CD8-positive, alpha-beta memory T cell (primary cell): ENCODE results near the gene SLC25A34. TPM values are rescaled to one million over a fixed set of nuclear protein-coding genes. Genes with fewer than 3 reads are reported as not detected.
A peak's percentile ranks its signal among the peaks of the same experiment; 100 is the strongest.

ENCODE experiments used
- CTCF ChIA-PET: fragments of 350-600 bp; sonication (Branson Sonifier 250); formaldehyde crosslinking; loops from one replicate; lab custom pipeline; 2021; ENCODE audit warnings: antibody characterized with exemption; lab: Charles Lee
- POLR2A ChIA-PET: fragments of 350-600 bp; sonication (Branson Sonifier 250); formaldehyde crosslinking; loops from one replicate; lab custom pipeline; 2021; ENCODE audit warnings: antibody characterized with exemption; lab: Charles Lee
- DNase-seq, 5 donors: peaks; one replicate each; pipeline versions ENCODE4 v3.0.0 to v3.0.0-alpha.2; 2020 to 2022; ENCODE audit warnings: mixed read lengths in 1 of 5
- H3K27ac ChIP-seq: one replicate; pipeline ENCODE4 v1.7.0; 2013; ENCODE audit warnings: low read depth, mild to moderate bottlenecking, low read length, moderate library complexity
- H3K27me3 ChIP-seq: 2 replicates; pipeline ENCODE4 v1.7.0; 2013; ENCODE audit warnings: low read length, mild to moderate bottlenecking; ENCODE audit not compliant: insufficient read depth, poor library complexity, severe bottlenecking
- H3K36me3 ChIP-seq: 2 replicates; pipeline ENCODE4 v1.7.0; 2013; ENCODE audit warnings: mild to moderate bottlenecking, low read length, moderate library complexity; ENCODE audit not compliant: insufficient read depth
- H3K4me1 ChIP-seq: 2 replicates; pipeline ENCODE4 v1.7.0; 2013; ENCODE audit warnings: mild to moderate bottlenecking, low read length, moderate library complexity; ENCODE audit not compliant: insufficient read depth
- H3K4me3 ChIP-seq: 2 replicates; pipeline ENCODE4 v1.7.0; 2013; ENCODE audit warnings: mild to moderate bottlenecking, low read length
- H3K9me3 ChIP-seq: 2 replicates; pipeline ENCODE4 v1.7.0; 2013; ENCODE audit warnings: mild to moderate bottlenecking, low read length
- H3K27ac Mint-ChIP-seq, 8 donors: one replicate each; pipeline ENCODE4 v1.8.0; 2020 to 2021; ENCODE audit warnings: mixed read lengths in 8 of 8, mild to moderate bottlenecking in 6 of 8, inconsistent platforms in 3 of 8, moderate library complexity in 3 of 8
- H3K27me3 Mint-ChIP-seq, 2 donors: one replicate each; pipeline ENCODE4 v1.8.0; 2020 to 2021; ENCODE audit warnings: mixed read lengths in 2 of 2, mild to moderate bottlenecking in 1 of 2, moderate library complexity in 1 of 2
- H3K36me3 Mint-ChIP-seq, 3 donors: one replicate each; pipeline ENCODE4 v1.8.0; 2020 to 2021; ENCODE audit warnings: mixed read lengths in 3 of 3, inconsistent platforms in 1 of 3, mild to moderate bottlenecking in 1 of 3
- H3K4me1 Mint-ChIP-seq, 3 donors: one replicate each; pipeline ENCODE4 v1.8.0; 2020 to 2021; ENCODE audit warnings: mixed read lengths in 3 of 3, inconsistent platforms in 1 of 3, mild to moderate bottlenecking in 1 of 3
- H3K4me3 Mint-ChIP-seq, 7 donors: one replicate each; pipeline ENCODE4 v1.8.0; 2020 to 2021; ENCODE audit warnings: mixed read lengths in 7 of 7, mild to moderate bottlenecking in 6 of 7, moderate library complexity in 4 of 7, inconsistent platforms in 2 of 7
- H3K9me3 Mint-ChIP-seq, 5 donors: one replicate each; pipeline ENCODE4 v1.8.0; 2020 to 2022; ENCODE audit warnings: mixed read lengths in 5 of 5, mild to moderate bottlenecking in 3 of 5, moderate library complexity in 2 of 5, inconsistent platforms in 1 of 5
- polyA plus RNA-seq: library from polyadenylated mRNA; unstranded; fragments of 300-500 nt; fragmentation: Illumina TruSeq; gene quantifications from one replicate; pipeline ENCODE4 v1.2.3, GENCODE V29; 2021
- total RNA-seq, 2 experiments: library from RNA; stranded (reverse); gene quantifications; one replicate each; pipeline ENCODE4 v1.2.3, GENCODE V29; 2021

The SLC25A34 gene
- total and polyA plus RNA-seq, 3 experiments from 2014 or later, result 0.15 to 0.94 (median 0.93) TPM

GRCh38 chr1:15706751-15707150, 29.3 kb upstream of the SLC25A34 start:
- Histone ChIP-seq H3K4me1 (no peaks in the 10 kb centered on the region), H3K36me3 (no peaks in the 10 kb centered on the region), H3K4me3 (no peak overlapping the region), H3K27me3 (no peaks in the 10 kb centered on the region), H3K9me3 (no peaks in the 10 kb centered on the region), H3K27ac (no peak overlapping the region)
- H3K9me3 Mint-ChIP-seq, result no peaks in the 10 kb centered on the region
- H3K27me3 Mint-ChIP-seq, result no peaks in the 10 kb centered on the region
- CTCF ChIA-PET, result no interaction called here
- DNase-seq, result no peak
- peak overlapping the region in 1 of 8 donors; percentile 1 for H3K27ac Mint-ChIP-seq
- POLR2A ChIA-PET, result no interaction called here
- peaks cover 0 to 23% (median 3%) of the 10 kb centered on the region in 3 donors for H3K36me3 Mint-ChIP-seq
- no peak overlapping the region for H3K4me3 Mint-ChIP-seq
- H3K4me1 Mint-ChIP-seq, result peaks cover 17 to 35% (median 20%) of the 10 kb centered on the region in 3 donors

- Mint-ChIP-seq H3K27ac (peak overlapping the region in 1 of 8 donors; percentile 29), H3K9me3 (no peaks in the 10 kb centered on the region), H3K4me1 (peaks cover 16 to 30% (median 18%) of the 10 kb centered on the region in 3 donors), H3K4me3 (no peak overlapping the region), H3K27me3 (no peaks in the 10 kb centered on the region), H3K36me3 (peaks cover 0 to 19% (median 3%) of the 10 kb centered on the region in 3 donors)
- DNase-seq, result no peak
- Histone ChIP-seq H3K27me3 (no peaks in the 10 kb centered on the region), H3K4me1 (no peaks in the 10 kb centered on the region), H3K9me3 (no peaks in the 10 kb centered on the region), H3K4me3 (no peak overlapping the region), H3K27ac (no peak overlapping the region), H3K36me3 (no peaks in the 10 kb centered on the region)
- POLR2A ChIA-PET, result no interaction called here
- CTCF ChIA-PET, result no interaction called here
These were observed 28.7 kb upstream of the SLC25A34 start for GRCh38 chr1:15707239-15707925.

- H3K27me3 Mint-ChIP-seq, result no peaks in the 10 kb centered on the region
- peaks cover 12 to 23% (median 14%) of the 10 kb centered on the region in 3 donors for H3K4me1 Mint-ChIP-seq
- H3K27ac ChIP-seq, result no peak overlapping the region
- H3K27me3 ChIP-seq, result no peaks in the 10 kb centered on the region
- H3K4me3 Mint-ChIP-seq, result no peak overlapping the region
- H3K9me3 ChIP-seq, result no peaks in the 10 kb centered on the region
- H3K4me1 ChIP-seq, result no peaks in the 10 kb centered on the region
- no peaks in the 10 kb centered on the region for H3K36me3 ChIP-seq
- H3K27ac Mint-ChIP-seq, result peak overlapping the region in 1 of 8 donors; percentile 59
- no peak overlapping the region for H3K4me3 ChIP-seq
- DNase-seq, result no peak
- H3K36me3 Mint-ChIP-seq, result peaks cover 0 to 19% (median 4%) of the 10 kb centered on the region in 3 donors
- no peaks in the 10 kb centered on the region for H3K9me3 Mint-ChIP-seq
- POLR2A ChIA-PET, result no interaction called here
- CTCF ChIA-PET, result interaction anchor here (1.7 kb wide), 1 partner anchor 12 kb away, joined by 6 read pairs; no protein-coding TSS in a partner anchor
These were observed 27.4 kb upstream of the SLC25A34 start for GRCh38 chr1:15708486-15709137.

- no peak overlapping the region for H3K27ac ChIP-seq
- no peaks in the 10 kb centered on the region for H3K36me3 ChIP-seq
- H3K27me3 ChIP-seq, result no peaks in the 10 kb centered on the region
- Mint-ChIP-seq H3K4me1 (peaks cover 6 to 18% (median 12%) of the 10 kb centered on the region in 3 donors), H3K4me3 (no peak overlapping the region), H3K27ac (no peak overlapping the region), H3K27me3 (no peaks in the 10 kb centered on the region), H3K36me3 (peaks cover 0 to 19% (median 4%) of the 10 kb centered on the region in 3 donors), H3K9me3 (no peaks in the 10 kb centered on the region)
- no peaks in the 10 kb centered on the region for H3K9me3 ChIP-seq
- DNase-seq, result no peak
- no peaks in the 10 kb centered on the region for H3K4me1 ChIP-seq
- POLR2A ChIA-PET, result no interaction called here
- no peak overlapping the region for H3K4me3 ChIP-seq
- CTCF ChIA-PET, result interaction anchor here (1.7 kb wide), 1 partner anchor 12 kb away, joined by 6 read pairs; no protein-coding TSS in a partner anchor
These were observed 26.8 kb upstream of the SLC25A34 start for GRCh38 chr1:15709226-15709625.

- no peaks in the 10 kb centered on the region for H3K9me3 ChIP-seq
- H3K4me3 ChIP-seq, result no peak overlapping the region
- no peak overlapping the region for H3K27ac ChIP-seq
- H3K4me3 Mint-ChIP-seq, result no peak overlapping the region
- H3K36me3 ChIP-seq, result peaks cover 7% of the 10 kb centered on the region
- no peaks in the 10 kb centered on the region for H3K27me3 Mint-ChIP-seq
- CTCF ChIA-PET, result interaction anchor here (1.5 kb wide), 1 partner anchor 25 kb away, joined by 4 read pairs; no protein-coding TSS in a partner anchor
- peaks cover 0 to 22% (median 2%) of the 10 kb centered on the region in 3 donors for H3K36me3 Mint-ChIP-seq
- no peaks in the 10 kb centered on the region for H3K27me3 ChIP-seq
- peaks cover 5 to 10% (median 6%) of the 10 kb centered on the region in 3 donors for H3K4me1 Mint-ChIP-seq
- peak overlapping the region in 1 of 8 donors; percentile 29 for H3K27ac Mint-ChIP-seq
- POLR2A ChIA-PET, result no interaction called here
- no peak for DNase-seq
- no peaks in the 10 kb centered on the region for H3K4me1 ChIP-seq
- no peaks in the 10 kb centered on the region for H3K9me3 Mint-ChIP-seq
These were observed 23.9 kb upstream of the SLC25A34 start for GRCh38 chr1:15712168-15712567.

GRCh38 chr1:15714406-15715136, 21.5 kb upstream of the SLC25A34 start:
- Histone ChIP-seq H3K27ac (no peak overlapping the region), H3K36me3 (peaks cover 21% of the 10 kb centered on the region), H3K4me3 (no peak overlapping the region), H3K27me3 (no peaks in the 10 kb centered on the region), H3K9me3 (no peaks in the 10 kb centered on the region), H3K4me1 (no peaks in the 10 kb centered on the region)
- Mint-ChIP-seq H3K27me3 (no peaks in the 10 kb centered on the region), H3K4me3 (no peak overlapping the region), H3K4me1 (peaks cover 5 to 9% (median 6%) of the 10 kb centered on the region in 3 donors), H3K36me3 (peaks cover 0 to 44% (median 6%) of the 10 kb centered on the region in 3 donors), H3K9me3 (no peaks in the 10 kb centered on the region), H3K27ac (peak overlapping the region in 6 of 8 donors; percentile 3 to 71 (median 37))
- DNase-seq, result no peak
- ChIA-PET CTCF (interaction anchor here (1.6 kb wide), 1 partner anchor 26 kb away, joined by 3 read pairs; no protein-coding TSS in a partner anchor), POLR2A (interaction anchor here (0.6 kb wide), 1 partner anchor 185 kb away, joined by 3 read pairs; no protein-coding TSS in a partner anchor)

GRCh38 chr1:15717418-15718125, 18.5 kb upstream of the SLC25A34 start:
- CTCF ChIA-PET, result no interaction called here
- Mint-ChIP-seq H3K27me3 (no peaks in the 10 kb centered on the region), H3K4me1 (peaks cover 4 to 5% (median 5%) of the 10 kb centered on the region in 3 donors)

More at GRCh38 chr1:15717418-15718125, 18.5 kb upstream of the SLC25A34 start:
- no peaks in the 10 kb centered on the region for H3K27me3 ChIP-seq
- H3K9me3 ChIP-seq, result no peaks in the 10 kb centered on the region
- H3K36me3 ChIP-seq, result peaks cover 26% of the 10 kb centered on the region
- H3K27ac ChIP-seq, result no peak overlapping the region
- no peaks in the 10 kb centered on the region for H3K4me1 ChIP-seq
- H3K27ac Mint-ChIP-seq, result peak overlapping the region in 1 of 8 donors; percentile 29
- no peak for DNase-seq
- H3K36me3 Mint-ChIP-seq, result peaks cover 0 to 64% (median 10%) of the 10 kb centered on the region in 3 donors
- POLR2A ChIA-PET, result no interaction called here
- no peaks in the 10 kb centered on the region for H3K9me3 Mint-ChIP-seq
- no peak overlapping the region for H3K4me3 Mint-ChIP-seq
- no peak overlapping the region for H3K4me3 ChIP-seq
